ENCODE results near the gene RHEBL1. TPM values are rescaled to one million over a fixed set of nuclear protein-coding genes. Genes with fewer than 3 reads are reported as not detected.

The RHEBL1 gene
- total RNA-seq, 1 donor from 2014 or later = not detected

DNA sequence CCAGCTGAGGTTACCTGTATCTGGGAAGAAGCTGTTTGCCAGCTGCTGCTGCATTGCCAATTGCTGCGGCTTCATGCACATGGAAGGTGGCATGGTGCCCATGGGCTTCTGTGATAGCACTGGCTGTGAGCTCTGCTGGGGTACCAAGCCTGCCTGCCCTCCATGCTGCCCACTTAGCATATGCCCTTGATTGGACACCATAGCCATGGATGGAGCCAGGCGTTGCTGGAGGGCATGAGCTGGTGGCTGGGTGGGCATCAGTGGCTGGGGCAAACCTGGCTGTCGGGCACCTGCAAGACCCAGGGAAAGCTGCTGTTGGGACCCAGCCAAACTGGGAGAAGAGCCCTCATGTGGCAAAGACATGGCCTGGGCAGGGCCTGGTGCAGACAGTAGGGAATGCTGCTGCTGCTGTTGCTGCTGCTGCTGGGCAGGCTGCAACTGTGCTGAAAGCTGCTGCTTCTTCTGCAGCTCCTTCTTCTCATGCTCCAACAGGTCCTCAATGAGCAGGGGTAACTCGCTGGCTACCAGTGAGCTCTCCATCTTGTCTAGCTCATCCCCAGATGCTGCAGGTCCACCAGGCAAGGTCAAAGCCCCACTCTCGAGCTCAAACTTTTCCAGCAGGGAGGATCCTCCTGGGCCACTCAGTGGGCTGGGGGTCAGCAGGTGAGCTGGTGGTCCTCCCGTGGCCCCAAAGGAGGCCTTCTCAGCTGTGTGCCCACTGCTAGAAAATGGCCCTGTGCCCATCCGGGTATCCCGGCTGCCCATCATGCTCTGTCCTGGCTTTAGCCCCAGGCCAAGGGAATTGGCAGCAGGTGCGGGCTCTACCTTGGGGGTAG is 32.5 kb downstream of the RHEBL1 start:
- DNase-seq (ENCODE audit: low spot score) = no peak

- no peak for DNase-seq (ENCODE audit: low spot score)
Measured at GRCh38 chr12:49036029-49036428, 33.8 kb downstream of the RHEBL1 start.

DNA sequence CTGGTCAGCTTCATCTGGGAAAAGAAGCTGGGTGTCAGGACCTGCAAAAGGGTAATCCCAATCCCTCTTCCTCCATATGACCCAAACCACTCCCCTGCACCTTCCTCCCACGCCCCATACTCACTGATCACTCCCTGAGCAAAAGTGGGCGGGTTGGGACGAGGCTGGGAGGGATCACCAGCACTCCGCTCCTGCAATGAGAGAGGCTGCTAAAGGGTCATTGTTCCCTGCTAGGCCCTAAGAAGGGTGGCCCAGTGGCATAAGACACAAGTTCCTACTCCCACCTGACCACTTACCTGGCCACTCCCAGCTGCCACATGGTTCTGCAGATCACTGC is 35.5 kb downstream of the RHEBL1 start:
- no peak for DNase-seq (ENCODE audit: low spot score)

DNA sequence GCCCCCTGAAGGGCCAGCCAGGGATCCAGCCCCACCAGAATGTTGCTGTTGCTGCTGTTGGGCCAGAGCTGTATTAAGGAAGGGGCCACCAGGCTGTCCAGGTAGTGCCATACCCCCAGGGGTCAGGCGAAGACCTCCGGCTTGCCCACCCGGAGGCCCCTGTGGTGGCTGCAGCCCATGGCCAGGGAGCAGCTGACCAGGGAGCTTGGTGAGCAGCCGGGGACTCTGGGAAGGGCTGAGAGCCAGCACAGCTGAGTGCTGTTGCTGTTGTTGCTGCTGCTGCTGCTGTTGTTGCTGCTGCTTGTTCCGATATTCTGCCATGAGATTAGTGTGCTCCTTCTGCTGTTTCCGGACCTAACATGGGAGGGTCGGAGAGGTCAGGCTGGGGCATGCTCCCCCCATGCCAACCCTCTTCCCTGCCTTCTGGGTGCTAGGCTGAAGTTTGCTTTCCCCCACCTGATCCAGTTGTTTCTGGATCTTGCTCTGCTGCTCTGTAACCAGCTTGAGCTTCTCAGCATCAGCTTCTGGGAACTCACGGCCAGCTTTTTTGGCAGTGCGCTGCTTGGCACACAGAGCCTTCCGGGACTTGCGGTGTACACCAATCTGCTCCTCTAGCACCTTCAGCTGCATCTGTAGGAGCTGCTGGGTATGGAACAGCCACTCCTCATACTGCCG is 36.0 kb downstream of the RHEBL1 start:
- no peak for DNase-seq (ENCODE audit: low spot score)

GRCh38 chr12:49032679-49033447 is 36.9 kb downstream of the RHEBL1 start:
- DNase-seq (ENCODE audit: low spot score) = no peak

- DNase-seq (ENCODE audit: low spot score) = no peak
Measured at GRCh38 chr12:49032276-49032675, 37.5 kb downstream of the RHEBL1 start.

- no peak for DNase-seq (ENCODE audit: low spot score)
Measured at GRCh38 chr12:49031573-49032161, 38.1 kb downstream of the RHEBL1 start.

DNA sequence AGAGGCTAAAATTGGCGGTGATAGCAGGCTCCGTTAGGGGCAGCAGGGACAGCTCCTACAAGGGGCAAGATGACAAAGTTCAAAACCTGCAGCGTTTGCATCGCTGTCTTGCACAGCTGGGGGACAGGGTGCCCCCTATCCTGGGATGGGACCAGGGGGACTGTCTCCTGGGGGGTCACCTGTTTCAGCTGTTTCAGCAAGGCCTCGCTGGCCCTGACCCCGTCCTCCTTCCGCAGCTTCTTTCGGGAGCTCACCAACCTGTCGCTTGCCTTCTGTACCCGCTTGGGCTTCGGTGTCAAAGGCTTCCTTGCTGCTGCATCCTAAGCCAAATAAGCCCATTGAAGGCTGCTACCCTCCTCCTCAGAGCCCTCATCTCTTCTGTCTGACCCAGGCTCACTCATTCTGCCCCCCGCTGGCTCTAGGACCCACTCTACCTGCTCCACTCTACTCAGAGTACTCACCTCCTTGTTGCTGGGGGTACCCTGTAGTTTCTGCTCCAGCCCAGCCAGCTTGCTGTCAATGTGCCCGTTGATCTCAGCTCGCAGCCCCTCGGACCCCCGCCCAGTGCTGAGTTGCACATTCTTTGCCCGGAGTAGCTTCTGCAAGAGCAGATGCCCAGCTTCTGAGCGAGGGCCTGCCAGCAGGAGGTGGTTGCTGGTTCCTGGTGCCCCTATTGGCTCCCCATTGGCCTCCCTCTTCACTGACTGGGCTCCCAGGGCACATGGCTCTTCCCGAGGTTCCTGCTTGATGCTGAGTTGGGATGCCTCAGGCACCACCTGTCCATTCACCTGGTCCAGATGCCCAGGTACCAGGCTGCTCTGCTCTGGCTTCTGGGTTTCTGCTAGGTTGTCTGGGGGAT is 38.8 kb downstream of the RHEBL1 start:
- DNase-seq (ENCODE audit: low spot score) = no peak

DNA sequence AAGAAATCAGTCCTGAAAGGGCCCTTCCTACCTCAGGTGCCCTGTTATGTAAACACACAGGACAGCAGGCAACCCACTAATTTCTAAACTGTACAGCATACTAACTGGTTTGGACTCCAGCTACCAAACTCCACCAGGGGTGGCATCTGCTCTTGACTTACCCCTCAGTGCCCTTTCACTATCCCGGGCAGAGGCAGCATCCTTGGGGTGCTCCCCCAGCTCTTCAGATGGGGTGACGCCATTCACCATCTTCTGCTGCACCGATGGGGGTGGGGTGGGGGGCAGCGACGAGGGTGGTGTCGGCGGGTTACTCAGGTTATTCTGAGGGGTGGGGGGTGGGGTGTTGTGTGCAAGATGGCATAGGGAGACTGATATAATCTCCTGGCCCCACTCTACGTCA is 39.7 kb downstream of the RHEBL1 start:
- no peak for DNase-seq (ENCODE audit: low spot score)

GRCh38 chr12:49028666-49029275 is 41.0 kb downstream of the RHEBL1 start:
- no peak for DNase-seq (ENCODE audit: low spot score)

GRCh38 chr12:49027846-49028555 is 41.8 kb downstream of the RHEBL1 start:
- no peak for DNase-seq (ENCODE audit: low spot score)

DNA sequence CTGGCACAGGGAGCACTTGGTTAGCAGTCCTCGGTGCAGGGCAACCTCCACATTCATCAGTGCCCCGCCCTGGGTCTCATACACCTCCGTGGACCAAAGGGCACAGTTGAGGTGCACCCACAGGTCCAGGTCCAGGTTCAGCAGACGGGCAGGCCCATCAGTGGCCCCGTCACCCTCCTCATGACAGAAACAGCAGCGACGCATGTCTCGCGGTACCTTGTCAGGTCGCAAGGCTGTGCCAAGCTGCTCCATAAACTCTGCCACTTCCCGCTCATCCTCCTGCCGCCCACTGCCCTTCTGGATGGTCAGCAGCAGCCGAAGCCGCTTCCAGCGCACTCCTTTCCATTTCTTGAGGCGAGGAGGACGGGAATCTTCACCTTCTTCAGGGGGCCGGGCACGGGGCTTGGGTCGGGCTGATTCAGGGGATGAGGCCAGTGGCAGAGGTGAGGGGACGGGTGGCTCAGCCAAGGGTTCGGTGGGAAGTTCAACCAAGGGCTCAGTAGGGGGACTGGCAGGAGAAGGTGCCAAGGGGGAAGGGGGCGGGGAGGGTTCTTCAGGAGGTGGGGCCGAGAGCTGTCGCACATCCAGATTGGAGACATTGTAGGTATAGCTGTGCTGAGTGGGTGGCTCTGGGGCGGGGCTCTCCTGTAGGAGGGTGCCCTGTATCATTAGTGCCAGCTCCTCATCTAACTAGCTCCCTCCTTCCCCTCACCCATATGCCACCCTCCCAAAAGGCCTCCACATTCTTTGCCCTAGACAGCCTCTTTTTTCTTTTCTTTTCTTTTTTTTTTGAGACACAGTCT is 42.9 kb downstream of the RHEBL1 start:
- DNase-seq (ENCODE audit: low spot score) = no peak

GRCh38 chr12:49026101-49026500 is 43.7 kb downstream of the RHEBL1 start:
- no peak for DNase-seq (ENCODE audit: low spot score)

DNA sequence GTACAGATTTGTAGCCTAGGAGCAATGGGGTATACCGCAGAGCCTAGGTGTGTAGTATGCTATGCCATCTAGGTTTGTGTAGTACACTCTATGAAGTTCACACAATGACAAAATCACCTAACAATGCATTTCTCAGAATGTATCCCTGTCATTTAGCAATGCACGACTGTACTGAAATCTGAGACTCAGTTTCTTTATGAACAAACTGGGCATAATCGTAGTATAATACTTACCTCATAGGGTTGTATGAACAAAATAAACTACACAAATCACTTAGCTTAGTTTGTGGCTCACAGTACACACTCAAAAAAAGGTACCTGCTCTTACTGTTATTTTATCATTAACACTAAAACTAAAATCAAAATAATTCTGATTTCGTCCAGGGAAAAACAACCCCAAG is 44.3 kb downstream of the RHEBL1 start:
- DNase-seq (ENCODE audit: low spot score) = no peak

DNA sequence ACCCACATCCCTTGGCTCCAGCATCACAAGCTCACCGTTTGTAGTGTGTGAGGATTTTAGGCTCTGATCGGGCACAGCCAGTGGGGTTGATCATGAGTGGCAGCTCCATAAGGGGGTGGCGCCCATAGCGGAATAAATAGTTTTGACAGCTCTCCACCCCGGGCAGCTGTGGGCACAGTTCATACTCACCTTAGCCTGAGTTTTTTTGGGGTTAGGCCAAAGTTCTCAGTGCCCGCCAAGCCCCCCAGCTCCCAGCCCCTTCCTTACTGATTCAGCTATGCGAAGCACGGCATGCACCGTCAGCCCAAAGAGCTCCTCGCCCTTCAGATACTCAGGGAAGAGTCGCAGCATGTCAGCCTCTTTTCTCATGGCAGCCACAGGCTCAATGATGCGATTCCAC is 45.2 kb downstream of the RHEBL1 start:
- DNase-seq (ENCODE audit: low spot score) = no peak

GRCh38 chr12:49023812-49024211 is 46.0 kb downstream of the RHEBL1 start:
- DNase-seq (ENCODE audit: low spot score) = no peak

DNA sequence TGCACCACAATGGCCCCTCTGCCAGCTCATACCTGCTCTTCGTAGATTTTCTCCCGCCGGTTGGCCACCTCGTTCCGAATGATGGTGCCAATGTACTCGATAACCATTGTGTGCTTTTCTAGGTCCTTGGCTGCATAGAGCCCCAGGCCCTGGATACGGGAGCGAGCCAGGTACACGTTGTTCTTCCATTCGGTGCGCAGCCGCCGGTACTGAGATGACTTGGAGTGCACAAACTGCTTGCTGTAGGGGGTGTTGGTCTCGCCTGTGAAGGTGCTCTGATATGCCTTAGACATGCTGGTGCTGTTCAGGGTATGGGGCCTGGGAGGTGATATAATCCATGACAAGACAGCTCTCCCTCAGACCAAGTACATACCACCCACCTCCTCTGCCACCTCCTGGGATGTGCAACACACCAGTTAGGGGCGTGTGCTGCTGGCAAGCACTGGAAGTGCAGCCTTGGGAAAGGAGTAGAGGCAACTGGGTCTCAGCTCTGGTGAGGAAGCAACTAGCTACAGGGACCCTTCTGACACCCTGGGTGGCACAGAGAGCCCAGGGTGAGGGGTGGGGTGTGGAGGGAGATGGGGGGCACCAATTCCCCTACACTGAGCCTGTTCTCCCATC is 47.1 kb downstream of the RHEBL1 start:
- DNase-seq (ENCODE audit: low spot score) = no peak

DNA sequence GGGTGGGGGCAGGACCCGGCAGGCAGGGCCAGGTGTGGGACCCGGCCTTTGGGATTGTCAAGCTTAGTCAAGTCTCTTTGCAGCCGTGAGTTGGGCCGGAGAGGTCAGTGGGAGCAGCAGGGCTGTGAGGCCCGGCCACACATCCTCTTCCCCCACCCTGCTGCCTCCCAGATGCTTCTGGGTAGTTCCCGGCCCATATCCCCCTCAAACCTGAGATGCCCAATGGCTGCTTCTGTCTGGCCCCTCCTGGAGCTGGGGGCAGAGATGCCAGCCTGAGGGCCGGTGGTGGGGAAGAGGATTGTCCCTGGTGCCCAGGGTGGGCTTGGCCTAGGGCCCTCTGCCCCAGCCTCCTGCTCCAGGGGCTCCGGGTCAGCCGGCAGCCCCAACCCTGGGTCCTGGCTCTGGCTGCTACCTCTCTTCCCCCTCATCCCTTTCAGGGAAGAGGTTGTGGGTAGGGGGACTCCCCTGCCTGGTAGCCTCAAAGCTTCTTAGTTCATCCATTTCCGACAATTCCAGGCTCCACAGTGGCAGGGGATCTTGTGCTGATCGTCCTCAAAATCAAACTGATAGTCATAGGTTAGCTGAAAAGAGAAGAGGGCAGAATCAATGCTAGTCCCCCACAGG is 48.4 kb downstream of the RHEBL1 start:
- no peak for DNase-seq (ENCODE audit: low spot score)
